22Rv1 (cell line): Measurements from ENCODE around the gene AP5B1.

Source experiments
- H3K27ac ChIP-seq: fragments of 450-650 bp; 2 replicates; pipeline ENCODE4 v1.5.1; 2017
- ZFX ChIP-seq: fragments of 450-650 bp; IDR thresholded peaks from 2 replicates; pipeline ENCODE4 v1.6.1; 2017; ENCODE audit warnings: antibody characterized with exemption, borderline replicate concordance
- TF ChIP-seq, protein P1 (sequence below): fragments of 450-650 bp; IDR thresholded peaks from 2 replicates; pipeline ENCODE4 v1.5.1; 2017; ENCODE audit warnings: mild to moderate bottlenecking

Gene AP5B1

DNA sequence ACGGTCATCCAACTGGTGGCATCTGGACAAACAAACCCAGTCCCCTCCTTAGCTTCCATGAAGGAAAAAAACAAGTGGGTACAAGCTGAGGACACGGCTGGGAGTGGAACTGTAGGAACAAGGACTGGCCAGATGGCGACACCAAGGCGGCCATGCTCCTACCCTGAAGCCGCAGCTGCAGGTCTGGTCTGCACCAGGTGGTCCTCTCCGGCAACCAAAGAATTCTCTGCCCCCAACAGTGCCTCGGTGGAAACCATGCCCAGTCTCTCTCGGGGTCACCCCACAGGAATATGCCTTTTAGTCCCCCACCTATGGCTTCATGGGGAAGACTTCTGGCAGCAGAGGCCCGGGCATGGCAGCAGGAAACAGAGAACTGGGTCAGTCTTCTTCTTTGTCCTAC lies 28.7 kb upstream of the AP5B1 start:
- TF ChIP-seq ZFX, result no peak
- TF ChIP-seq, protein P1, sequence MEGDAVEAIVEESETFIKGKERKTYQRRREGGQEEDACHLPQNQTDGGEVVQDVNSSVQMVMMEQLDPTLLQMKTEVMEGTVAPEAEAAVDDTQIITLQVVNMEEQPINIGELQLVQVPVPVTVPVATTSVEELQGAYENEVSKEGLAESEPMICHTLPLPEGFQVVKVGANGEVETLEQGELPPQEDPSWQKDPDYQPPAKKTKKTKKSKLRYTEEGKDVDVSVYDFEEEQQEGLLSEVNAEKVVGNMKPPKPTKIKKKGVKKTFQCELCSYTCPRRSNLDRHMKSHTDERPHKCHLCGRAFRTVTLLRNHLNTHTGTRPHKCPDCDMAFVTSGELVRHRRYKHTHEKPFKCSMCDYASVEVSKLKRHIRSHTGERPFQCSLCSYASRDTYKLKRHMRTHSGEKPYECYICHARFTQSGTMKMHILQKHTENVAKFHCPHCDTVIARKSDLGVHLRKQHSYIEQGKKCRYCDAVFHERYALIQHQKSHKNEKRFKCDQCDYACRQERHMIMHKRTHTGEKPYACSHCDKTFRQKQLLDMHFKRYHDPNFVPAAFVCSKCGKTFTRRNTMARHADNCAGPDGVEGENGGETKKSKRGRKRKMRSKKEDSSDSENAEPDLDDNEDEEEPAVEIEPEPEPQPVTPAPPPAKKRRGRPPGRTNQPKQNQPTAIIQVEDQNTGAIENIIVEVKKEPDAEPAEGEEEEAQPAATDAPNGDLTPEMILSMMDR, result no peak
- no peak overlapping the region for H3K27ac ChIP-seq

DNA sequence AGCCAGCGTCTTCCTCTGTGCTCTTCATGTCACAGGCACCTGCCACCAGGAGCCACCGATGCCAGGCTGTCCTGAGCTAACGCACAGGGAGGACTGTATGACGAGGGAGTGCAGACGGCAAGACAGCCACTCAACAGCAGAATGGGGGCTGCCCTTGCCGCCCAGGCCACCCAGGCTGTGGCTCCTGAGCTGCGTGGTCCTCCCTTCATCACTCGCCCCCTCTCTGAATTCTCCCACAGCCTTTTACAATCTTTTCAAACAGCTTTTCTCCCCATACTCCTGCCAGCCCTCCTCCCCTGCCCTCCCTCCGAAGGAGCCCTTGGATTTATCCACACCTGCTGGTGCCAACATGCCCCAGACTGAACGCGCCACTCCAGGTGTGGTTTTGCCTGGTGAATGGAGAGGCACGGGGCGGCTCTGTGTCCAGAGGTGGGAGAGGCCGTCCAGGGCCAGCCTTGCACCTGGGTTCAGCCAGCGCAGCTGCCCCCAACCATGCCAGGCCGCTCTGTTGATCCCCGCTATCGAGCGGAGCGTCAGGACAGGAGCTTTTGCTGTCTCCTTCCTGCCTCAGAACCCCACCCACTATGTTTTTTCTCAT lies 28.1 kb upstream of the AP5B1 start:
- no peak overlapping the region for H3K27ac ChIP-seq
- TF ChIP-seq ZFX, result no peak
- TF ChIP-seq, protein P1, result no peak

DNA sequence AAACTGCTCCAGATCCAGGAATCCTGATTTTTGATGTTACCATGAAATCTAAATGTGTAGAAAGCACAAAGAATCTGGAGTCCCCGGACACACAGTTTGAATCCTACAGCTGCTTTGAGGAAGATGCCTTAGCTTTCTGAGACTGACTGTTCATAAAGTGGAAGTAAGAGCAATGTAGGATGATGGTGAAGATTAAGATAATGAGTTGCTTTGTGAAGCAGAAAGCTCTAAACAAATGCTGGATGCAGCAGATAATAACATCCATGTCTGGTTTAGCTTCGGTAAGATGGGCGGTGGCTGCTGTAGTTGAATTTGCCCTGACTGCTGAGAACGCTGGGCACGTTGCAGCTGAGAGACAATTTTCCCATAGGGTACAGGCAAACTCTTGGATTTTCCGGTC lies 26.2 kb upstream of the AP5B1 start:
- TF ChIP-seq, protein P1, result no peak
- TF ChIP-seq ZFX, result no peak
- no peak overlapping the region for H3K27ac ChIP-seq

DNA sequence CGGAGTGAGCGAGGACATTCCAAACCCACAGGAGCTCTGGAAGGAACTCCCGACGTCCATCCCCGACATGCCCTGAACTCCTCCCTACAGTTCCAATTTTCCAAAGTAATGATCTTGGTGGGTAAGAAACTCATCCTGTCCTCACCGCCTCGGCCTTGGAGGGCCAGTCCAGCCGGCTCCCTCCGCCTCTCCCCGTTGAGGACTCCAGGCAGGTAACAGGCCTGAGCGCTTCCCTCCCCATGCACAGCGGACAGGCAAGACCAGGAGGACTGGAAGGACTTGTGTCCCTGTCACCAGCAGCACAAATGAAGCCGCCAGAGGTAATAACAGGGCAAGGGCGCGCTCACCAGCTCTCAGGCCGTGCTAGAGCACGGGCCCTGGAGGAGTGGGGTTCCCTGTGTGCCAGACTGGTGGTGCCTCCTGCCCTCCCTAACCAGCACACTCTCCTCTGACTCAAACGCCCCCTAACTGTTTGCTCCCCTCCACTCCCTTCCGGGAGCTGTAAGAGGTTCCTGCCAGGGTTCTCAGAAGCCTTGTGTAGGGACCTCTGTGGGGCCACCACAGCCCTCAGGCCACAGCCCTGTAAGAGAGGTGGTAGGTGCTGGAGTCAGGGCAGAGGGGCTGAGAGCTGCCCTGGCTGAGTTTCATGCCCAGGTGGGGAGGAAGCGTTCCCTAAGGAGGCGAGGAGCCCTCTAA lies 23.2 kb upstream of the AP5B1 start:
- H3K27ac ChIP-seq, result no peak overlapping the region
- TF ChIP-seq, protein P1, result no peak
- TF ChIP-seq ZFX, result no peak

DNA sequence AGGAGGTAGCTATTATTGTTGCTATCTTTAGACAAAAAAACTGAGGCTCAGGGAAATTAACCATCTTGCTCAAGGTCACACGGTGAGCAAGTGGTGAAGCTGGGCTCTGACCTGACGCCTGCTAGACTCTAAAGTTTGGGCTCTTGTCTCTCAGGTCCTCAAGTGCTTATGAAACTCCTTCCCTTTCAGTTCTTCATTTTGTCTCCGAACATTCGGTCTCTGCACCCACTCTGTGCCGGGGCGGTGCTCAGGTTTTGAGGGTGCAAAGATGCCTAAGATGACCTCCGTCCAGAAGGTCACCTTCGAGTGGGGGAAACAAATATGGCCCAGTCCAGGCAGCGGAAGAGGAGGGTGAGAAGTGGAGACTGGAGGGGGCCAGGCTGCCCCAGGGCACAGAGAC lies 22.1 kb upstream of the AP5B1 start:
- TF ChIP-seq ZFX, result no peak
- TF ChIP-seq, protein P1, result no peak
- no peak overlapping the region for H3K27ac ChIP-seq

DNA sequence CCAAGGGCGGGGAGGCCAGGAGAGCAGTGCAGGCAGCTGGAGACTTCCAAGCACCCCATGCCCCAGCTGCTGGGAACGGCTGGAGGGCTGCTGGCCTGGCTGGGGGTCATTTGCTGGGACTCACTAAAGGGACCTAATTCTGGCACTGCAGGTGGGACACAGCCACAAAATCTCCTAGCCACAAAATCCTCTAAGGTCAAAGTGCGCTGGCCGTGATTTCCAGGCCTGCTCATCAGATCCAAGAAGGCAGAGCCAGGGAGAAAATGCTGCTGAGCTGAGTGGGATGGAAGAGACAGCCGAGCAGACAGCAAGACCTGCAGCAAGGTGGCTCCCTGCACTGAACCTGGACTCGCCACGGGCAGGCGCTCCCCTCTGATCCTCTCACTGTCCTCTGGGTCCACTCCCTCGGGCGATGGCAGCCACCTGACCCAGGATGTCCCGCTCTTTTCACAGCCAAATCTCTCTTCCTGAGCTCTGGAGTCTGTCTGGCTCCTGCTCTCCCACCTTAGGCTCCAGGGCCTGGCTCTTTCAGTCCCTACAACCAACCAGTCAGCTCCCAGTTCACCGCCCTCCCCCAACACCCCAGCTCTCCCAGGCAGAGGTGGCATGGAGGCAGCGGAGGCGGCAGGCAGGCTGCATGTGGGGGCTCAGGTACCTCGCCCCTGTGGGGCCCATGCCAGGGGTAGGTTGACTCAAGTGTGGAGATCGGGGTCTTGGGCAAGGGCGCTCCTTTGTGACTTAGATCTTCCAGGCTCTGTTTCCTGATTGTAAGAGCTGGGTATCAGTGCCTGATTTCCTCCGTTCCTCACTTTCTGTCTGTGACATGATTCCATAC lies 20.6 kb upstream of the AP5B1 start:
- H3K27ac ChIP-seq, result no peak overlapping the region
- TF ChIP-seq ZFX, result no peak
- TF ChIP-seq, protein P1, result no peak

DNA sequence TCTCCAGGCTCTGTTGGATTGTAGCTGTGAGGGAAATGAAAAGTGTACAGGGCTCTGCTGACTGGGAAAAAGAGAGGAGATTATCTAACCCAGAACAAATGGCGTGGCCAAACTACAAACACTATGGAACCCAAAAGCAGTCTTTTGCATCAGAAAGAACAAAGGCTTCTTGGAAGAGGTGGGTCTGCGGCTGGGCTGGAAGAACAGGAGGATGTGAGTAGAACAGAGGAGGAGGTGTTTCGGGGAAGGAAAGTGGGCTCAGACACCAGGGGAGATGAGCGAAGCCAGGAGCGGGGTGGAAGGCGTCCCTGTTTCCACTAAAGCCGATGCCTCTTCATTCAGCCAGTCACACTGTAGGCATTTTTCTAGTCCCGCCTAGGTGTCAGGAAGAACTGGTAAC lies 18.1 kb upstream of the AP5B1 start:
- TF ChIP-seq ZFX, result no peak
- TF ChIP-seq, protein P1, result no peak
- no peak overlapping the region for H3K27ac ChIP-seq
